ENCODE measurements around the gene DUSP18.

DNA sequence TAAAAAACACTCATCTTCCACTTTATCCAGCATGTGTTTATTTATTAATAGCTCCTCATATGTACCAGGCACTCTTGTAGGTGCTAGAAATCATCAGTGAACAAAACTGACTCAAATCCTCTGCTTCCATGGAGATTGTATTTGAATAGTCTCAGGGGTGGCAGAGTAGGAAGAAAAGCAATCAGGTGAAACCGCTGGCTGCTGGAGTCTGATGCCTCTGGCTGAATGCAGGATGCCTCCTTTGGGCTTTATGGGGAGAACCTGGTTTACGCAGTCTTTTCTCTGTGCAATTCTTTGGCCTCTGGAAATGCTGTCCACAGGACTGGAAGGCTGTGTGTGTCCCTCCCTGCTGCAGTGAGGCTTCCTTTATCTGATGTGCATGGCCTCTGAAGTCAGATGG lies 14.2 kb upstream of the DUSP18 start:
- TF ChIP-seq EZH2 (IDR thresholded peaks at IDR 0.05; ENCODE audit: insufficient read depth, poor library complexity, severe bottlenecking) (no peak), EZH2phosphoT487 (IDR thresholded peaks at IDR 0.05; ENCODE audit: insufficient read depth, low read depth) (no peak)
